ENCODE data around the gene DNMT1.

The DNMT1 gene

DNA sequence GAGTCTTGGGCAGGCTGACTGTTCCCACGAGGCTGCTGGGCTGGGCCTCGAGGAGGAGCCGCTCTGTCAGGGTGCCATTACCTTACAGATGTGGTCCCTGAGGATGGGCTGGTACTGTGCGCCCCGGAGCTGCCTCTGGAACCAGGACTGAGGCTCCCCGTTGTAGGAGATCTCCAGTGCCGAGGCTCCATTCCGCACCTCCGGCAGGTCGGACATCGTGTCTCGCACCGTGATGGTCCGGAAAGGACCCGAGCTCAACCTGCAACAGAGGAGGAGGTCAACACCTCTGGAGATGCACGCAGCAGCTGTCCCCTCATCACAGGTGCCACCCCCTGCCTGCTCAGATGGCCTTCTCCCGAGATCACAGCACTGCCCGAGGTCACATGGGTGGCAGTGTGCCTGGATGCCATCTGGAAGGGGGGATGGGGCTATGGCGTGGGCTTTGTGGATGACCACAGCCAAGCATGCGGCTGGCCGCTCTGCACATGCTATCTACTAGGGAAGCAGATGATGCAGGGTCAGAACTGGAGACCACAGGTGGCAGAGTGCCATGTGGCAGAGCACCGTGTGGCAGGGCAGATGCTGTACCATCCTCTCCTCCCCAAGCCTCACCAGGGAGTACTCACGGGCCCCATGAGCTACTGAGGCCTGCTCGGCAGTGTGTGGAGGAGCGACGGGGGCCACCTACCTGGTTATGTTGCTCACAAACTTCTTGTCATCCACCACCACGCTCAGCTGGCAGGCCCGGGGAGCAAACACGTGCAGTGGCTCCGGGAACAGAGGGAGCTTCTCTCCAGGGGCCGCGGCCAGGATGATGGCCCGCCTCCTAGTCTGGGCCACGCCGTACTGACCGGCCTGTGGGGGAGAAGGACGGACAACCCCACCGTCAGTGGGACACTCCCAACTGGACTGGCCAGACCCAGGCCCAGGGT, 56.7 kb downstream of the DNMT1 start:
- H3K36me3 ChIP-seq = peaks cover 95% of the 10 kb centered on the region
- no peak overlapping the region for H3K27ac ChIP-seq

DNA sequence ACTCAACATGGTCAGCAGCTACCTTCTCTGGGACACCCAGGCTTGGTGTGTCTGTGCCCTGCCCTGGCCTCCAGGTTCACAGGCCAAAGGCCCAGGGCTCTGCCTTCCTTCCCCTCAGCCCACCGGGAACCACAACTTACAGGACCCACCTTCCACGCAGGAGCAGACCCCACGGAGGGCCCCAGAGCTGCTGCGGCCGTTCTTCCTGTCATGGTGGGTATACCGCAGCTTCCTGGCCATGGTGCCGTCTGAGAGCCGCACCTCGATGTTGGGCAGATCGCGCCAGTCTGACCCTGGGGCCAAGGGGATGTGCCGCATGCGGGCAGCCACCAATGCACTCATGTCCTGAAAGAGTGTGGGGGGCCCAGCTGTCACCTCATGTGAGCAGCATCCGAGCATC, 57.8 kb downstream of the DNMT1 start:
- H3K9me3 ChIP-seq = no peaks in the 10 kb centered on the region
- peaks cover 95% of the 10 kb centered on the region for H3K36me3 ChIP-seq
- H3K27me3 ChIP-seq = no peaks in the 10 kb centered on the region
- TF ChIP-seq, protein P1, sequence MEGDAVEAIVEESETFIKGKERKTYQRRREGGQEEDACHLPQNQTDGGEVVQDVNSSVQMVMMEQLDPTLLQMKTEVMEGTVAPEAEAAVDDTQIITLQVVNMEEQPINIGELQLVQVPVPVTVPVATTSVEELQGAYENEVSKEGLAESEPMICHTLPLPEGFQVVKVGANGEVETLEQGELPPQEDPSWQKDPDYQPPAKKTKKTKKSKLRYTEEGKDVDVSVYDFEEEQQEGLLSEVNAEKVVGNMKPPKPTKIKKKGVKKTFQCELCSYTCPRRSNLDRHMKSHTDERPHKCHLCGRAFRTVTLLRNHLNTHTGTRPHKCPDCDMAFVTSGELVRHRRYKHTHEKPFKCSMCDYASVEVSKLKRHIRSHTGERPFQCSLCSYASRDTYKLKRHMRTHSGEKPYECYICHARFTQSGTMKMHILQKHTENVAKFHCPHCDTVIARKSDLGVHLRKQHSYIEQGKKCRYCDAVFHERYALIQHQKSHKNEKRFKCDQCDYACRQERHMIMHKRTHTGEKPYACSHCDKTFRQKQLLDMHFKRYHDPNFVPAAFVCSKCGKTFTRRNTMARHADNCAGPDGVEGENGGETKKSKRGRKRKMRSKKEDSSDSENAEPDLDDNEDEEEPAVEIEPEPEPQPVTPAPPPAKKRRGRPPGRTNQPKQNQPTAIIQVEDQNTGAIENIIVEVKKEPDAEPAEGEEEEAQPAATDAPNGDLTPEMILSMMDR (IDR thresholded peaks at IDR 0.05) = no peak
- H3K4me3 ChIP-seq (ENCODE audit: low read depth in 1 of 2, low read length in 1 of 2) = no peak overlapping the region
- H3K27ac ChIP-seq = no peak overlapping the region
- H3K4me1 ChIP-seq (ENCODE audit: control insufficient read depth in 1 of 2, insufficient read depth in 1 of 2, low read depth in 1 of 2, low read length in 1 of 2) = no peaks in the 10 kb centered on the region

More for the DNA sequence above, 56.7 kb downstream of the DNMT1 start:
- Histone ChIP-seq H3K9me3 (no peaks in the 10 kb centered on the region), H3K4me1 (ENCODE audit: control insufficient read depth in 1 of 2, insufficient read depth in 1 of 2, low read depth in 1 of 2, low read length in 1 of 2) (no peaks in the 10 kb centered on the region), H3K27me3 (no peaks in the 10 kb centered on the region), H3K4me3 (ENCODE audit: low read depth in 1 of 2, low read length in 1 of 2) (no peak overlapping the region)
- TF ChIP-seq, protein P1 (IDR thresholded peaks at IDR 0.05) = no peak

GRCh38 chr19:10135551-10136334, 59.0 kb downstream of the DNMT1 start:
- Histone ChIP-seq H3K4me1 (ENCODE audit: control insufficient read depth in 1 of 2, insufficient read depth in 1 of 2, low read depth in 1 of 2, low read length in 1 of 2) (no peaks in the 10 kb centered on the region), H3K4me3 (ENCODE audit: low read depth in 1 of 2, low read length in 1 of 2) (no peak overlapping the region), H3K36me3 (peaks cover 87% of the 10 kb centered on the region), H3K27ac (no peak overlapping the region), H3K9me3 (no peaks in the 10 kb centered on the region), H3K27me3 (no peaks in the 10 kb centered on the region)
- TF ChIP-seq, protein P1 (IDR thresholded peaks at IDR 0.05) = no peak

DNA sequence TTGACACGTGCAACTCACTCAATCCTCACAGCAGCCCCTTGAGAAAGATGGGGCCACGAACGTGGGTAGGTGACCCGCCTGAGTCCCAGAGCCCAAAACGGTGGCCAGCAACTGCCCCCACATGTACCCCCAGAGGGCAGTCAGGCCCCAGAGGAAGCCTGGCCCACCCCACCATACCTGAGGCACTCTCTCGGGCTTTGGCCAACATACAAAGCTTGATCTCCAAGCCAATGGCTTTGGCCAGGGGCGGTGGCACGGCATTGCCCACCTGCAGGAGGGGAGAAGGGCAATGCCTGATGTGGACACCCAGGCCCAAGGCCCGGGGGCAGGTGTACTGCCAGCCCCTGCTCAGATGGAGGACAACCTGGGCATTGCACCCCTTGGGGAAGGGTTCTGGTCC, 60.7 kb downstream of the DNMT1 start:
- TF ChIP-seq, protein P1 (IDR thresholded peaks at IDR 0.05) = no peak
- no peaks in the 10 kb centered on the region for H3K9me3 ChIP-seq
- H3K4me1 ChIP-seq (ENCODE audit: control insufficient read depth in 1 of 2, insufficient read depth in 1 of 2, low read depth in 1 of 2, low read length in 1 of 2) = no peaks in the 10 kb centered on the region
- peaks cover 80% of the 10 kb centered on the region for H3K36me3 ChIP-seq
- H3K4me3 ChIP-seq (ENCODE audit: low read depth in 1 of 2, low read length in 1 of 2) = no peak overlapping the region
- H3K27ac ChIP-seq = no peak overlapping the region
- H3K27me3 ChIP-seq = no peaks in the 10 kb centered on the region

DNA sequence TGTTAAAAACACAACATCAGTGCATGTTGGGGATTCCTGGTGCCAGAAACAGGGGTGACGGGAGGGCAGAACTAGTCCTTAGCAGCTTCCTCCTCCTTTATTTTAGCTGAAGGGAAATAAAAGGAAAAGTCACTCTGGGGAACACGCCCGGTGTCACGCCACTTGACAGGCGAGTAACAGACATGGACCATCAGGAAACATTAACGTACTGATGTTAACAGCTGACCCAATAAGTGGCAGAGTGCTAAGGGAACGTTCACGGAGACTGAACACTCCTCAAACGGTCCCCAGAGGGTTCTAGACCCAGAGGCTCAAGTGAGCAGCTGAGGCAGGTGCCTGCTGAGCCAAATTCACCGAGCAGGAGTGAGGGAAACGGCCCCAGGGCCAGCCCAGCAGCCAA, 61.2 kb downstream of the DNMT1 start:
- H3K9me3 ChIP-seq = no peaks in the 10 kb centered on the region
- TF ChIP-seq, protein P1 (IDR thresholded peaks at IDR 0.05) = no peak
- H3K4me1 ChIP-seq (ENCODE audit: control insufficient read depth in 1 of 2, insufficient read depth in 1 of 2, low read depth in 1 of 2, low read length in 1 of 2) = no peaks in the 10 kb centered on the region
- H3K27me3 ChIP-seq = no peaks in the 10 kb centered on the region
- H3K27ac ChIP-seq = no peak overlapping the region
- peaks cover 80% of the 10 kb centered on the region for H3K36me3 ChIP-seq
- H3K4me3 ChIP-seq (ENCODE audit: low read depth in 1 of 2, low read length in 1 of 2) = no peak overlapping the region

Measured in neutrophil (primary cell).